RCC 7860 (cell line): Measurements from ENCODE around the gene DGKD.

ENCODE experiments used
- DNase-seq: peaks from one replicate; pipeline ENCODE4 v3.0.0-alpha.2; 2015; ENCODE audit warnings: low spot score
- FAIRE-seq: peaks from 2 replicates; lab custom pipeline; 2012; peaks lifted over from hg19 to GRCh38; lab: Jason Lieb, UNC

Gene DGKD

DNA sequence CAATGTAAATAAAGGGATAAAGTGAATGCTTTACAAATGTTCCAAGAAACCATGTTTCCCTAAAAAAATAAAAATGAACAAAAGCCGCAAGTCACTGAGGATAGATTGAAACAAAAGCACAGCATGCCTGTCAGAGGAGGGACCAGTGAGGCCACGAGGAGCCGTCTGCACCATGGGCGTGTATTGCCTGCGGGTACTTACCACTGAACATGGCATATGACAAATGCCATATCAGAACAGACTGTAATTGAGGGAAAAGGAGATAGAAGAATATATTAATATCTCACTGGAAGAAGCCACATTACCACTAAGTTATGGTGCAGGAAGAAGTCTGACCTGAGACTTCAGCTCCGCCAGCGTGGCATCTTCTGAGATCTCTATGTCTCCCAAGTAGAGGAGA, 136.5 kb downstream of the DGKD start:
- FAIRE-seq (no peak), DNase-seq (no peak)

DNA sequence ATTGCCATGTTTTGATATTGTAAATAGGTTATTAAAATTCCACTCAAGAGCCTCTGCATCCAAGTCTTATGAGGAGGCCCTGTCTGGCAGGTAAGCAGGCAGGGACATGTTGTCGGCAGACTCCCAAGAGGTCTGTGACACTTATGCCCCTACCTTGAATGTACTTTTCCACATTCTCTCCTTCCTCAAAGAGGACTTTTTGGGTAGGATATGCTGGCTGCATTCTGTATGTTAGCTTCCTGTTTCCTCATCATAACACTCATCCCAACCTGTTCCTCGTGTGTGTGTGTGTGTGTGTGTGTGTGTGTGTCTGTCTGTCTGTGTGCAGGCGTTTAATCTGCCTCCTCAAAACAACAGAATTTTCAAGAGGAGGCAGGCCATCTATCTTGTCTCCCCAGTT, 137.0 kb downstream of the DGKD start:
- DNase-seq (no peak), FAIRE-seq (no peak)

DNA sequence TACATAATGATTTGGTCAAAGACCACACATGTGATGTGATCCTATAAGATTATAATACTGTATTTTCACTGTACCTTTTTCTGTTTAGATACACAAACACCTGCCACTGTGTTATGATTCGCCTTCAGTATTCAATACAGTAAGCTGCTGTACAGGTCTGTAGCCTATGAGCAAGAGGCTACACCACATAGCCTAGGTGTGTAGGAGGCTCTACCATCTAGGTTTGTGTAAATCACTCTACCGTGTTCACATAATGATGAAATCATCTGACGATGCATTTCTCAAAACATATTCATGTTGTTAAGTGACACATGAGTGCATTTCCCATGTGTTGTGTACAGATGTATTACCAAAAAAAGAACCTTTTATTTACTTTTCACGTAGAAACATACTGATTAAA, 137.8 kb downstream of the DGKD start:
- FAIRE-seq (no peak), DNase-seq (no peak)

DNA sequence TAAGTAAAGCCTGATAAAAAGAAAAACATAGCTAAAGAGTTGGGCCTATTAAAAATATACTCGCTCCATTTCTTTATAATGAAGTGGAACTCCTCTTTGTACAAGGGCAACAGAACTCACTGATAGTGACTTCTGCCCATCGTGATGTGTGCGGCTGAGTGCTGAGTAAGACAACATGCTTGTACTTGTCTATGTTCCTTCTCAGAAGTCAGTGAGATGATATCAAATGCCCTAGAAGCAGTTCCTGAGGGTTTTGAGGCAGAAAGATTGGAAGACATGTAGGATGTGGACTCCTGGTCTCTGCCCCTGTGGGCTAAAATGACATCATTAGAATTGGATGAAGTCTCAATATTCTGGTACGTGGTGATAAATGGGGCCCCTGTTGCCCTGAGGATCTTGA, 138.5 kb downstream of the DGKD start:
- no peak for FAIRE-seq

DNA sequence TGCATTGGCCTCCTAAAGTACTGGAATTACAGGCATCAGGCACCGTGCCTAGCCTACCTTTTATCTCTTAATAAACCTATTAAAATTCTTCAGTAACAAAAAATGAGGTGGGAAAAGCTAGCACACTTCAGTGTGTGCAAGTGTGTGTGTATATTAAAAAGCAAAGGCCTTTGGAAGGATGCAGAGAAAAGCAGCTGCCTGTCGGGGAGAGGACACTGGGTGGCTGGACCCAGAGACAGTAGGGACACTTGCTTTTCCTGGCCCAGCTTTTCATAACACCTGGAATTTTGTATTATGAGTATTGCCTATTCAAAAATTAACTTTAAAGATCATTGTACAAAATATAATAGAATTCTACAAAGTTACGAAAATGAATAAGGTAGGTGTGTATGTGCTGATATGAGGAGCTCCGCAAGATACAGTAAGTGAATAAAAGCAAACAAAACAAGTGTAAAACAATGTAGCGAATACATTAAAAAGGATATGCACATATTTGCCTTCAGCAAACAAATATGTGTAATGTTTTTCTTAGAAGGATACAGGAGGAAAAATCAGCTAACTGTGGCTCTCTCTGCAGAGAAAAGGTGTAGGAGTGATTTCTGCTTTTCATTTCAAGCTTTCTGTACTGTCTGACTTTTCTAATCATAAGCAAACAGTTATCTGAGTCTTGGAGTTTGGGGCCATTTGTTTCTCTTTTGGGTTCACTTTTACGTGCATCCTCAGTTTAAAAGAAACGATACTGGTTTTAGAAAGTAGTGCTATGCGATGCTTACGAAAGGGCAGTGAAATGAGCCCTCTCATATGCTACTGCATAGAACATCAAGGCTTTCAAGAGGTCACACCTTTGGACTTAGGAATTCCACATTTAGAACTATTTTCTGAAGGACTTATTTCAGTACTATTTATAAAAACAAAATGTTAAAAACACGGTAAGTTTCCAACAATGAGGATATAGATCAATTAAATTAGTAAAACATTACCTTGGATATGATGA, 141.5 kb downstream of the DGKD start:
- DNase-seq (no peak), FAIRE-seq (peak; percentile 29)

More for the DNA sequence above, 138.5 kb downstream of the DGKD start:
- no peak for DNase-seq

DNA sequence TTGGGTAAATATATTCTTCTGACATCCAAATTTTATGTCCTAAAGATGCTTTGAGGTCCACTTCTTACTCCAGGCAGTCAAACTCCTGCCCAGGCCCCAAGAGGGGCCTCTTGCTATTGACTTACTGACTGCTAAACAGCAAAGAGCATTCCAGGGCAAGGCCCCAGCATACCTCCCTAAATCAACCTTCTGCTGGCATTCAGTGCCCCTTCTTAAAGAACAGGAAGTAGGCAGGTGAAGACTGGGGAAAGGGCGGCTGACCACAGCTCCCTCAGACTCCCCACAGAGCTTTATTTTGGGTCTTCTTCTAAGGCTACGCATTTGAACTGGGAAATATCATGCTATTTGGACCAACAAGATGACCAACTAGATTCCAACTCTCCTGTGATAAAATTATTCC, 143.4 kb downstream of the DGKD start:
- DNase-seq (no peak), FAIRE-seq (no peak)

DNA sequence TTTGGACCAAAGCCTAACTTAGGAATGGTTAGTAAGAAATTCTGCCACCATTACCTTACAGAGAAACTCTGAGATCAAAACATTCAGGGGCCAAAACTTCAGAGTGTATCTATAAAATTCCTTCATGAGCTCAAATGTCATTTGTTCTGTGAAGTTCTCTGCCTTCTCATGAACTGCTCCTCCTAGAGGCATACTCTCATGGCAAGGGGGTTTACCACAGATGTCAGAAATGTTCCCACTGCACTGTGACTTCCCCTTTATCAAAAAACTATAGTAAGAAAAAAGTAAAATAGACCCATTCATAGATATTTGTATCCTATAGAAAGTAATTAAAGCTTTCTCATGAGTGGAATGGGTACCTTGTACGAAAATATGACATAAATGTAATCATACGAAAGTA, 143.8 kb downstream of the DGKD start:
- no peak for FAIRE-seq

DNA sequence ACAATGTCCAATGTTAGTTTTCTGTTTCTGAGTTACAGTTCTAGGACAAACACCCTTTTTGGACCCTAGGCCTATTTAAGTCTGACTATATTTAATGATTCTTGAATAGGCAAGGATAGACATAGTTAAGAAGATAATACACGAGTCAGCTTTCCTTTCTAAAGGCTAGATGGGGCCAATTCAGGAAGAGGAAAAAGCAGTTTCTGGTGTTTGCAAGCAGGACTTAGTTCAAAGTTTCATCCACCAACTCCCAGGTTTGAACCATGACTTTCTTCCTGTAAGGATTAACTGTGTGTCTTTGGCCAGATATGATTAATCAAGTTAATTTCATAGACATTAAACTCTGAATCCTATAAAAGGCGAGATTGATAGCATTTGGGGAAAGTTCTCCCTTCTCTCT, 145.6 kb downstream of the DGKD start:
- DNase-seq = no peak
- no peak for FAIRE-seq

More for the DNA sequence above, 143.8 kb downstream of the DGKD start:
- no peak for DNase-seq

DNA sequence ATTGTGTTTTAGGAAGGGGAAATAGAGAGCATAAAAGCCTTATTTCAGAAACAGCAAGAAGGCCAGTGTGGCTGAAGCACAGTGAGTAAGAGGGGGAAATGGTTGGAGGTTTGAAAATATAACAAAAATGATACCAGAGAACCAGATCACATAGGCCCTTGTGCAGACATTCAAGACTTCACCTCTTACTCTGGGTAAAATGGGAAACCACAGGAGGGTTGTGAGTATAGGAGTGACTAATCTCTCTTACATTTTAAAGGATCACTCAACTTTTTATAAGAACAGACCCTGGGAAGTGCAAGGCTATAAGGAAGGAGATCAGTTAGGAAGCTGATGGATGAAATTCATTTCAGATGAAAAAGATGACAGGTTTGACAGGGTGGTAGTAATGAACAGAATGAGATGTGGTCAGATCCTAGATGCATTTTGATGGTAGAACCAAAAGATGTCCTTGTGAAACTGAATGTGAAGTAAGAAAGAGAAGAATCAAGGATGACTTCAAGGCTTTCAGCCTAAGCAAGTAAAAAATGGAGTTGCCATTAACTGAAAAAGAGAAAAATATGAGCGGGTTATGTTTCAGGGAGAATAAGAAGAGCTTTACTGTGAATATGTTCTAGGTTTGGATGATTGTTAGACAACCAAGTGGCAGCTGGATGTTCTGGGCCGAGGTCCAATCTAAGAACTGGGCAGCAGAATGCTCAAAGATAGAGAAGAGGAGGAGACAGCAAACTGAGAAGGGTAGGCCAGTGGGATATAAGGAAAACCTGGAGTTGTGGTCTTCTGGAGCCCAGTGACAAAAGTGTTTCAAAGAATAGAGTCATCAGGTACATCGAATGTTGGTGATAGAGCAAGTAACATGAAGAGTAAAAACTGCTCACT, 147.1 kb downstream of the DGKD start:
- FAIRE-seq = peak; percentile 91
- DNase-seq = peak; percentile 64

DNA sequence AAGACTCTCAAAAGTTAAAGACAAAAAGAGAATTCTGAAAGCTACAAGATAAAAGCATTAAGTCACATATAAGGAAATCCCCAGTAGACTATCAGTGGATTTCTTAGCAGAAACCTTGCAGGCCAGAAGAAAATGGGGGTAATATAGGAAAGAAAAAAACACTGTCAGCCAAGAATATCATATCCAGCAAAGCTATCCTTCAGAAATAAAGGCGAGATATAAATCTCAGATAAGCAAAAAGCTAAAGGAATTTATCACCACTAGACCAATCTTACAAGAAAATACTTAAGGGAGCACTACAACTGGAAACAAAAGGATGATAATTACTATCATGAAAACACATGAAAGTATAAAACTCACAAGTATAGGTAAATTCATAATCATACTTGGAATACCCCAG, 149.2 kb downstream of the DGKD start:
- no peak for FAIRE-seq
- no peak for DNase-seq

DNA sequence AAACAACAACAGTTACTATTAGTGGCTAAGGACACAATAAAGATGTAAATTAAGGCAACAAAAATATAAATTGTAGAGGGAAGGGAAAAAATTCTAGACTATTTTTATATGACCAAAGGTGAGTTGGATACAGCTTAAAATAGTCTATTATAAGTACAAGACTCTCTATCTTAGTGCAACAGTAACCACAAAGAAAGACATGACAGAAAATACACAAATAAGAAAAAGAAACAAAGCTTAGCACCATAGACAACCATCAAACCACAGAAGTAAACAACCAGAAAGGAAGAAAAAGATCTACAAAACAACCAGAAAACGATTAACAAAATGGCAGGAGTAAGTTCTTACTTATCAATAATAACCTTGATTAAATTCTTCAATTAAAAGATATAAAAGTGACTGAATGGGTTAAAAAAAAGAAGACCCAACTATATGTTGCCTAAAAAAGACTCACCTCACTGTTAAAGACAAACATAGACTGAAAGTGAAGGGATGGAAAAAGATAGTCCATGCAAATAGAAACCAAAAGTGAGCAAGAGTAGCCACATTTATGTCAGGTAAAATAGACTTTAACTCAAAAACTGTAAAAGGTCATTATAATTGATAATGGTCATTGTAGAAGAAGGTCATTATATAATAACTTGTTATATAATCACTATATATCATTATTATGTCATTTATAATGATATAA, 149.8 kb downstream of the DGKD start:
- no peak for FAIRE-seq
- DNase-seq = no peak

DNA sequence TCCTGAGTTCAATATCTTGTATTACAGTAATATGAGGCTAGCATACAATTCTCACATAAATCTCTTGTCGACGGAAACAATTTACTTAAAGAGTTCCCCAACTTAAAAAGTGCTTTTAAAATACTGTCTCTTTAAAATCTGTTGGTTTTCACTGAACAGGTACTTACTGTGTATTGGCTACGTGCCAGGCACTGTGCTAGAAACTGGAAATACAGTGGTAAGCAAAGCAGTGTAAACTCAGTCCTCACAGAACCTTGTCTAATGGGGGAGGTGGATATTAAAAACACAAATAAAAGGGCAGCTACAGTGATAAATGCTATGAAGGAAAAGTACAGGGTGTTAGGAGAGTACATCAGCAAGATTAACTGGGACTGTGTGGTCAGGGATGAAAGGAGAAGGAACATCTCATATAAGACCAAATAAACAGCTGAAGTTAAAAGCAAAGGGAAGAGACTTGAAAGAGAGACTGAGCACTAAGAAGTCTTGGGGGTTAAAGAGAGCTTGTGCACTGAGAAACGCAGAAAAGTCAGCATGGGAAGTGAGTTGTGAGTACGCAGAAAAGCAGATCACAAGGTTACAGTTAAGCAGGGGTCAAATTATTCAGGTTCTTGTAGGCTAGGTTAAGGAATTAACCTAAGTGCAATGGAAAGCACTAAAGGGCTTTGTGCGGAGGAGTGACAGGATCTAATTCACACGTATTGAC, 159.8 kb downstream of the DGKD start:
- DNase-seq = no peak
- no peak for FAIRE-seq

DNA sequence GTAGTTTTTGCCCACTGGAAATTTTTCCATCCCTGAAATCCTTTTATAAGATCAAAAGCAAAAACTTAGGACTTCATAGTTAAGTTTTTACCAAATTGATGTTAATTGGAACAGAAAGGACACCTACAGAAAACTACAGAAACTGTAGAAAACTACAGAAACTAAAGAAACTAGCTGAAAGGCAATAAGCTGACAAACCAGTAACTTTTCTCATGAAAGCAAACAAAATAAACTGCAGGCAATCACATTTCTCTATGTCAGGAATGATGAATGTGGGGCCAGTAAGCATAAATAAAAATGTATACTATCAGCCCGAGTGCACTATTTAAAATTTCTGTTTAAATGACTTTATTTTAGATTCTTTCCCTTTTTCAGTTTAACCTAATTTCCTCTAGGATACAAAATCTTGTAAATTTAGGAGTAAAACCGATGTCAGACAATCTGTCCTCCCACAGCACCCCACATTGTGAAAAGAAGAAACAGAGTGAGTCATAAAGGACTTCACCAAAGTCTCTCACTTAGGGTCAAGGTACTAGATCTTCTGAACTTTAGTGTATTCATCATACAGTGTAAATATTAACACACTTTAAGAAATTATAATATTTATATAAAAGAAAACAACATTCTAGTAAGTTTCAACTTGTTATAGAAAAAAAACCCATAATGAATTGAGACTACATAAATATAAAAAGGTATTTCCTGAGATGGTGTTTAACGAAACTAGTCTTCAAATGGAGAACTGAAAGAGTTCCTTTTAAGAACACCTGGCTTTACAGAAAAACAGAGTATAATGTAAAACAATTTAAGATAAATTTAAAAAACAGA, 165.7 kb downstream of the DGKD start:
- FAIRE-seq = peak; percentile 49
- no peak for DNase-seq
